Parathyroid adenoma (tissue), 2 donors: Measurements from ENCODE around the gene EVL.

Experiments used
- H2AFZ ChIP-seq: fragments of 300-600 bp; sonication (generic); one replicate; pipeline ENCODE4 v1.7.0; 2017; ENCODE audit warnings: antibody characterized with exemption, mild to moderate bottlenecking
- H3K27ac ChIP-seq: fragments of 300-600 bp; sonication (generic); one replicate; pipeline ENCODE4 v1.7.0; 2017
- H3K27me3 ChIP-seq: fragments of 300-600 bp; sonication (generic); one replicate; pipeline ENCODE4 v1.7.0; 2017; ENCODE audit warnings: low read length; ENCODE audit not compliant: control insufficient read depth, insufficient read depth
- H3K36me3 ChIP-seq: fragments of 300-600 bp; sonication (generic); one replicate; pipeline ENCODE4 v1.7.0; 2017; ENCODE audit warnings: low read length; ENCODE audit not compliant: control insufficient read depth, insufficient read depth
- H3K4me1 ChIP-seq: fragments of 300-600 bp; sonication (generic); one replicate; pipeline ENCODE4 v1.7.0; 2017; ENCODE audit warnings: control low read depth
- H3K4me2 ChIP-seq: fragments of 300-600 bp; sonication (generic); one replicate; pipeline ENCODE4 v1.7.0; 2017; ENCODE audit warnings: low read length
- H3K4me3 ChIP-seq: fragments of 300-600 bp; sonication (generic); one replicate; pipeline ENCODE4 v1.7.0; 2017; ENCODE audit warnings: low read depth, low read length
- H3K79me2 ChIP-seq: fragments of 300-600 bp; sonication (generic); one replicate; pipeline ENCODE4 v1.7.0; 2017; ENCODE audit warnings: control low read depth
- H3K9ac ChIP-seq: fragments of 300-600 bp; sonication (generic); one replicate; pipeline ENCODE4 v1.7.0; 2017; ENCODE audit warnings: mild to moderate bottlenecking
- H3K9me3 ChIP-seq: fragments of 300-600 bp; sonication (generic); one replicate; pipeline ENCODE4 v1.7.0; 2017; ENCODE audit warnings: low read length; ENCODE audit not compliant: control insufficient read depth
- CTCF ChIP-seq: fragments of 300-600 bp; sonication (generic); IDR thresholded peaks from one replicate; pipeline ENCODE4 v1.7.0; 2017; ENCODE audit warnings: antibody characterized with exemption, mild to moderate bottlenecking
- donor health status: primary hyperparathyroidism.

The EVL gene

GRCh38 chr14:100075681-100076080 is 10.5 kb downstream of the EVL start:
- no peak overlapping the region for H2AFZ ChIP-seq
- H3K4me2 ChIP-seq, result no peak overlapping the region
- no peaks in the 10 kb centered on the region for H3K27me3 ChIP-seq
- no peaks in the 10 kb centered on the region for H3K9me3 ChIP-seq
- no peak overlapping the region for H3K4me3 ChIP-seq
- no peaks in the 10 kb centered on the region for H3K4me1 ChIP-seq
- no peaks in the 10 kb centered on the region for H3K79me2 ChIP-seq
- H3K27ac ChIP-seq, result no peak overlapping the region
- H3K9ac ChIP-seq, result no peak overlapping the region
- no peaks in the 10 kb centered on the region for H3K36me3 ChIP-seq
- TF ChIP-seq CTCF, result no peak

GRCh38 chr14:100076133-100076532 is 10.9 kb downstream of the EVL start:
- Histone ChIP-seq H3K4me1 (no peaks in the 10 kb centered on the region), H3K27ac (no peak overlapping the region), H3K9me3 (no peaks in the 10 kb centered on the region), H2AFZ (no peak overlapping the region), H3K4me3 (no peak overlapping the region), H3K4me2 (no peak overlapping the region), H3K27me3 (no peaks in the 10 kb centered on the region), H3K9ac (no peak overlapping the region), H3K79me2 (no peaks in the 10 kb centered on the region), H3K36me3 (no peaks in the 10 kb centered on the region)
- TF ChIP-seq CTCF, result no peak

GRCh38 chr14:100076606-100077005 is 11.4 kb downstream of the EVL start:
- Histone ChIP-seq H3K9ac (no peak overlapping the region), H3K4me3 (no peak overlapping the region), H3K36me3 (no peaks in the 10 kb centered on the region), H3K27me3 (no peaks in the 10 kb centered on the region), H3K4me2 (no peak overlapping the region), H3K9me3 (no peaks in the 10 kb centered on the region), H3K79me2 (no peaks in the 10 kb centered on the region), H2AFZ (no peak overlapping the region), H3K4me1 (no peaks in the 10 kb centered on the region), H3K27ac (no peak overlapping the region)
- TF ChIP-seq CTCF, result no peak

GRCh38 chr14:100077441-100077840 is 12.2 kb downstream of the EVL start:
- no peak overlapping the region for H3K4me2 ChIP-seq
- H3K4me3 ChIP-seq, result no peak overlapping the region
- H3K27me3 ChIP-seq, result no peaks in the 10 kb centered on the region
- H3K9ac ChIP-seq, result no peak overlapping the region
- H3K4me1 ChIP-seq, result no peaks in the 10 kb centered on the region
- no peak overlapping the region for H2AFZ ChIP-seq
- no peaks in the 10 kb centered on the region for H3K9me3 ChIP-seq
- H3K36me3 ChIP-seq, result no peaks in the 10 kb centered on the region
- TF ChIP-seq CTCF, result no peak
- H3K27ac ChIP-seq, result no peak overlapping the region
- H3K79me2 ChIP-seq, result no peaks in the 10 kb centered on the region

GRCh38 chr14:100078216-100078803 is 13.1 kb downstream of the EVL start:
- H2AFZ ChIP-seq, result no peak overlapping the region
- H3K9ac ChIP-seq, result no peak overlapping the region
- H3K4me1 ChIP-seq, result no peaks in the 10 kb centered on the region
- H3K79me2 ChIP-seq, result no peaks in the 10 kb centered on the region
- no peaks in the 10 kb centered on the region for H3K9me3 ChIP-seq
- no peaks in the 10 kb centered on the region for H3K36me3 ChIP-seq
- no peak overlapping the region for H3K4me2 ChIP-seq
- H3K27ac ChIP-seq, result no peak overlapping the region
- no peak for TF ChIP-seq CTCF
- no peak overlapping the region for H3K4me3 ChIP-seq
- no peaks in the 10 kb centered on the region for H3K27me3 ChIP-seq
